Stimulated activated CD8-positive, alpha-beta memory T cell treated with anti-CD3 and anti-CD28 coated beads, Interleukin-4, amount 100 ng/mL, for 4 hours (primary cell): ENCODE results near the gene SLC35F5.
"Not testable (repeated sequence)": the region's sequence is repeated elsewhere in the genome, so short reads cannot be mapped to it uniquely, and the experiment has no call there.

Source experiments
- DNase-seq, 2 donors: peaks; one replicate each; pipeline ENCODE4 v3.0.0-alpha.2; 2020; ENCODE audit warnings: low read depth in 2 of 2, low spot score in 1 of 2

The SLC35F5 gene

GRCh38 chr2:113756355-113757137 is at the start of gene SLC35F5:
Gene SLC35F5, minus strand, starts transcription at chr2:113756642. Its CDS starts 233 bp downstream, at chr2:113756409.
- peak; percentile 78 for DNase-seq

GRCh38 chr2:113799375-113799774 is 42.9 kb upstream of the SLC35F5 start:
- no peak for DNase-seq

GRCh38 chr2:113797237-113797636 is 40.8 kb upstream of the SLC35F5 start:
- DNase-seq = no peak

GRCh38 chr2:113796592-113797175 is 40.2 kb upstream of the SLC35F5 start:
- DNase-seq = no peak

DNA sequence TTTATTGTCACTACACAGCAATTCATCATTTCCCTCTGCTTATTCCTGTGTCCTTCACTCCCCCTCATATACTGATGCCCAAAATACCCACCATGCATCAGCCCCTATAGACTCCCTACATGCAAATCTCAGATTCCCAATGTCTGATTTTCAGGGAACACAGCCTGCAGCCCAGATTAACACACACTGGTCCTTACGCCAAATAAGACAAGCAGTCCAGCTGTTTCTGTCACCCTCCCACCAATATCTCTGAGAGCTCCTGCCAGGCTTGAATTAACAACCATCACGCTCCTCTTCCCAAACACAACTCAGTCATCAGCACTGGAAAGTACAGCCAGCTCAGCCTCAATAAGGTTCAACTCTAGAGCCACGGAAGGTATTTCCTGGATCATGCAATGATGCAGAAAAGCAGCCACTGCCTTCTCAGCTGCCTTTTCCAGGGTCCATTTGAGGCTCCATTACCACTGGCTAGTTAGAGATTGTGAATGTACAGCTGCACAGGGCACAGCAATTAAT is 39.0 kb upstream of the SLC35F5 start:
- DNase-seq = no peak

DNA sequence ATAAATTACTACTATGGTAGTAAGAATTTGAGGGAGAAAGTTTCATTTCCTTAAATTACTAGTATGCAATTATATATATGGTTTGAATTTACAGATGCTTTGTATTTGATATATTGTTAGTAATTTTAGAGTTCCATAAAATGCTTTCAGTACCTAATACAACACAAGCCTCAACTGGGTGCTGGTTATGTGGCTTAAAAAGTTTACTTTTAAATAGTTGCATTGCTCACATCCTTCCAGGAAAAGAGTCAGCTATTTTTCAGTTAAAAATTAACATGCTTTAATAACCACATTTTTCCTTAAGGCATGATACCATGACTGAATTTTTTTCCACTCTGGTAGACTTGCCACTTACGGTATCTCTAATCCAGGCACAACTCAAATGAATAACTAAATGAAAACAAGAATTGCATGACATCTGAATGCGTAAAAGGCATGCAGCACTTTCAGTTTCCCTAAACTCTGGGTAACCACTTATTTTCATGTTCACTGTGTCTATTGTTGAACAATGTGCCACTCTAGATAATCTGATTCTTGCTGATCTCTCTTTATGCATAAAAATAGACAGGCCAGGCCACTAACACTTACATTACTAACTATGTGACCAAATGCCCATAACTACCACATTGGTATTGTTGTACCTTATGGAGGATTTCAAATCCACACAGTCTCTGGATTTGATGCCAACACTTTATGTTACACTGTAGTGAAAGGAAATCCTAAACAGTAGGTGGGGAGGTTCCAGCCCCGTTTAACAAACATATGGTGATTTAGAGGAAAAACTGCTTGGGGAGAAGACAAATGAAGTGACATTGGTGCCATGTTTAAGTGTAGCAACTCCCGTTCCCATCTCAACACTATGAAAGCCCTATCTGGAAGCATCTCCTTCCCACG is 35.5 kb upstream of the SLC35F5 start:
- DNase-seq = no peak

DNA sequence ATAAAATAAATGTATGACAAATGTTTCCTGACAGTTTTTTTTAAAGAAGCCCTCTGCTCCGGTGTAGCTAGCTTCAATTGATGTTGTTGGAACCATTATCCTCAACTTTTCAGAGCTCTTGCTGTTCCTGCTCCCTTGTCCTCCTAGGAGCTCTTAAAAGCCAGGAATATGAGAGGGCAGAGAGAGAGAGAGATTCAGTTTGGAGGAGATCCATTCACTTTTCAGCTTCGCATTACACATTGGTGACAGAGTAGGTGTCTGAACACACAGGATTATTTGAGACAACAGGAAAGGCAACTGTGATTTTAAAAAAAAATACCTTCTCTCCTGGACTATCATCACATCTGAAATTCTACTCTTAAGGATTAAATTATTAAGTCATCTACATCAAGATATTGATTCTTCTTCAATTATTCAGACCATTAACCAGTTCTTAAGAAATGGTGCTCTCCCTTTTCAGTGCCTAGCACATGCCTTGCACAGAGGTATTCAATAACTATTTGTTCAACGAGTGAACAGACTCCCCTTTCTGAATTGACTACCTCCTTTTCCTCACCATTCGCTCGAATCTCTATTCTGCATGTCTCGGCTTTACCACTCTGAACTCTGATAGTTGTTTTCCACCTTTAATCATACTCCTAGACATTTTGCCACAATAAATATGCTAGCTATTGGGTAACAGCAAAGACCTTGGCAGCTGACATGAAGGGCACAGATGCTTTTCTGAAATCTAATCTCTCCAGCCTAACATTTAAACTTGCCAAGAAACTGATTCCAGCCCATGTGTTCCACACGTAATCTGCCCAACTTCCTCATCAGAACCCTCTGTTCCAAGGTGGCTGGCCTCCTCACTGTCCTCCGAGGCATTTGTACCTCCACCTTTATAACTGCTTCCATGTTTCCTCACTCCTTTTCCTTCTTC is 28.6 kb upstream of the SLC35F5 start:
- no peak for DNase-seq

DNA sequence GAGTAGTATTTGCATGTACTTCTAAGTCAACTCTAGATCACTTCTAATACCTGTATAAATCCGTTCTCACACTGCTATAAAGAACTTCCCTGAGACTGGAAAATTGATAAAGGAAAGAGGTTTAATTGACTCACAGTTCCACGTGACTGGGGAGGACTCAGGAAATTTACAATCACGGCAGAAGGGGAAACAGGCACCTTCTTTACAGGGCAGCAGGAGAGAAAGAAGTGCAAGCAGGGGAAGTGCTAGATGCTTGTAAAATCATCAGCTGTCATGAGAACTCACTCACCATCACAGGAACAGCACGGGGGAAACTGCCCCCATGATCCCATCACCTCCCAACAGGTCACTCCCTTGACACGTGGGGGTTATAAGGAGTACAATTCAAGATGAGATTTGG is 24.0 kb upstream of the SLC35F5 start:
- no peak for DNase-seq

DNA sequence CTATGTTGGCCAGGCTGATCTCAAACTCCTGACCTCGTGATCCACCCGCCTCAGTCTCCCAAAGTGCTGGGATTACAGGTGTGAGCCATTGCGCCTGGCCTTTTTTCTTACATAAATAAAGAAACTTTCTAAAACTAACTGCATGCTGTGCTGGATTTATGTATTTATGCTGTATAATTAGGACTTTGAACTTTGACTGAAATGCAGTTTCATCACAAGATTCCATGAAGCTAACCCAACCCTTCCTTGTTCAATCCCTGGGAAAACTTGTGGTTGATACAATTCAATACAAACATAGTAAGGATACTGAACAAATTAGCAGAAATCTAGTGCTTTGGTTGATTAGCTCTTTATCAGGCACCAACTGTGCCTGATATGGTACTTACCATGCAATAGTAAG is 20.9 kb upstream of the SLC35F5 start:
- DNase-seq = no peak

DNA sequence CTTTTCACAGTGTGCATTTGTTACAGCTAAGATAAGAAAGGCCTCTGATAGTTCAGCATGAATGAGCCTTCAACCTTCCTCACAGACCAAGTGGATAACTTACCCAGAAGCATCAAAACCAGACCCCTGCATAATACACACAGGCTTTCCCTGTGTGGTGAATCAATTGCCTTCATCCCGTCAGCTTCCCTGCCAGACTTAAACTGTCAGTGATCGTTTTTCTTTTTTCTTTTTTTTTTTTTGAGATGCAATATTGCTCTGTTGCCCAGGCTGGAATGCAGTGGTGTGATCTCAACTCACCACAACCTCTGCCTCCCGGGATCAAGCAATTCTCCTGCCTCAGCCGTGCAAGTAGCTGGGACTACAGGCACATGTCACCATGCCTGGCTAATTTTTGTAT is 20.5 kb upstream of the SLC35F5 start:
- DNase-seq = no peak

DNA sequence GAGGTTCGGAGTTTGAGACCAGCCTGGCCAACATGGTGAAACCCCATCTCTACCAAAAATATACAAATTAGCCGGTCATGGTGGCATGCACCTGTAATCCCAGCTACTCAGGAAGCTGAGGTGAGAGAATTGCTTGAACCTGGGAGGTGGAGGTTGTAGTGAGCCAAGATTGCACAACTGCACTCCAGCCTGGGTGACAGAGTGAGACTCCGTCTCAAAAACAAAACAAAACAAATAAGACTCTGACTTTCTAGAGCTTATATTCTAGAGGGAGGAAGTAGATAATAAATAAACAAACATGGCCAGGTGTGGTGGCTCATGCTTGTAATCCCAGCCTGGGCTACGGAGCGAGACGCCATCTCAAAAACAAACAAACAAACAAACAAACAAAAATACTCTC is 18.2 kb upstream of the SLC35F5 start:
- not testable (repeated sequence) for DNase-seq

GRCh38 chr2:113770929-113771328 is 14.5 kb upstream of the SLC35F5 start:
- DNase-seq = no peak

DNA sequence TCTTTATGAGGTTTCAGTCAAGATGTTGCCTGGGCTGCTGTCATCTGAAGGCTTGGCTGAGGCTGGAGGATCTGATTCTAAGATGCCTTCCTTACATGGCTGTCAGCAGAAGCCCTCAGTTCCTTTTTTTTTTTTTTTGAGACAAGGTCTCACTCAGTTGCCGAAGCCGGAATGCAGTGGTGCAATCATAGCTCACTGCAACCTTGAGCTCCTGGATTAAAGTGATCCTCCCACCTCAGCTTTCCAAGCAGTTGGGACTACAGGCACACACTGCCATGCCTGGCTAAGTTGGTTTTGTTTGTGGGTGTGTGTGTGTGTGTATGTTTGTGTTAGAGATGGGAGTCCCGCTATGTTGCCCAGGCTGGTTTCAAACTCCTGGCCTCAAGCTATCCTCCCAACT is 13.1 kb upstream of the SLC35F5 start:
- no peak for DNase-seq

GRCh38 chr2:113768770-113769169 is 12.3 kb upstream of the SLC35F5 start:
- no peak for DNase-seq

GRCh38 chr2:113767811-113768460 is 11.5 kb upstream of the SLC35F5 start:
- no peak for DNase-seq

DNA sequence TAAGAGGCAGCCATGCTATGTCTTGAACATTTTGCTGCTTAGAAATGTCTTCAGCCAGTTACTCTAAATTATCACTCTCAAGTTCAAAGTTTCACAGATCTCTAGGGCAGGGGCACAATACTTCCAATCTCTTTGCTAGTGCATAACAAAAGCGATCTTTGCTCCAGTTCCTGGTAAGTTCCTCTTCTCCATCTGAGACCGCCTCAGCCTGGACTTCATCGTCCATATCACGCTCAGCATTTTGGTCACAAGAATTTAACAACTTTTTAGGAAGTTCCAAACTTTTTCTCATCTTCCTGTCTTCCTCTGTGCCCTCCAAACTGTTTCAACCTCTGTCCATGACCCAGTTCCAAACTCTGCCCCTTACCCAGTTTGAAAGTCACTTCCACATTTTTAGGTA is 8.8 kb upstream of the SLC35F5 start:
- DNase-seq = no peak

GRCh38 chr2:113762377-113763118 is 6.1 kb upstream of the SLC35F5 start:
- DNase-seq = no peak

- no peak for DNase-seq
Observed at GRCh38 chr2:113760400-113760799, 4.0 kb upstream of the SLC35F5 start.

- no peak for DNase-seq
Observed at GRCh38 chr2:113757138-113757657, 756 bp upstream of the SLC35F5 start.
